Measurements from ENCODE around the gene ACSM4.
"Not testable (repeated sequence)": the region's sequence is repeated elsewhere in the genome, so short reads cannot be mapped to it uniquely, and the experiment has no call there.

The ACSM4 gene, protein sequence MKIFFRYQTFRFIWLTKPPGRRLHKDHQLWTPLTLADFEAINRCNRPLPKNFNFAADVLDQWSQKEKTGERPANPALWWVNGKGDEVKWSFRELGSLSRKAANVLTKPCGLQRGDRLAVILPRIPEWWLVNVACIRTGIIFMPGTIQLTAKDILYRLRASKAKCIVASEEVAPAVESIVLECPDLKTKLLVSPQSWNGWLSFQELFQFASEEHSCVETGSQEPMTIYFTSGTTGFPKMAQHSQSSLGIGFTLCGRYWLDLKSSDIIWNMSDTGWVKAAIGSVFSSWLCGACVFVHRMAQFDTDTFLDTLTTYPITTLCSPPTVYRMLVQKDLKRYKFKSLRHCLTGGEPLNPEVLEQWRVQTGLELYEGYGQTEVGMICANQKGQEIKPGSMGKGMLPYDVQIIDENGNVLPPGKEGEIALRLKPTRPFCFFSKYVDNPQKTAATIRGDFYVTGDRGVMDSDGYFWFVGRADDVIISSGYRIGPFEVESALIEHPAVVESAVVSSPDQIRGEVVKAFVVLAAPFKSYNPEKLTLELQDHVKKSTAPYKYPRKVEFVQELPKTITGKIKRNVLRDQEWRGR

DNA sequence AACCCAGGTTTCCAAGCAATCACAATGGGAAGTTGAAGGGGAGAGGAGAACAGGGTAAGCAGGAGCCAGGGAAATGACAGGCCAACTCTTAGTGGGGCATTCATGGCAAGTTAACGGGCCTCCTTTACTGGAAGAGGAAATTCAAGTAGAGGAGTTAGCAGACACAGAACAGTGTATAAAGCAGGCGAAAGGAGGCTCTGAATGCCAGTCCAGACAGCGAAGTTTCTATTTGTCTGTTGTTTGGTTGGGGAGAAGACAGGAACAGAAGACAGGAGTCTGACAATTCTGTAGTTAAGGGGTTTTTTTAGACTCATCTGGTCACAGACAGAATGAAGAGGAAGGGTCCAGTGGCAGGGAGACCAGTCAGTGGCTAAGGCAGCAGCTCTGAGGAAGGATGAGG lies at the start of gene ACSM4:
Gene ACSM4, plus strand, starts transcription at position 301 of the 400 bp plus-strand sequence. CDS start 260 bp downstream, outside the sequence.
- DNase-seq: no peak

DNA sequence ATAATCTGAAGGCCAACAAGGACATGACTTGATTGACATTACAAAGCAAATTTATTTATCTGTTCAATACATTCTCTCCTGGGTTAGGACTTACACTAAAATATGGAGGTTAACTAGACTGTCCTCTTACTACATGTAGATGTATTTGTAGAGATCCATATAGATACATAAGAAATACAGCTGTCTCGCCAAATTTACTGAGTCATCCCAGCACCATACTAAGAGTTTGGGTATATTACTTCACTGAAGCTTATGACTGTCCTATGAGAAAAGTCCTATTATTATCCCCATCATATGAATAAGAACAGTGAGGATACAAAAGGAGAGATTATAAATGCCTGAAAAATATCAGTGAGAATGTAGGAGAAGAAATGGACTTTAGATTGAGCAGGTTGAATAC lies 44.8 kb upstream of the ACSM4 start:
- no peak for DNase-seq

DNA sequence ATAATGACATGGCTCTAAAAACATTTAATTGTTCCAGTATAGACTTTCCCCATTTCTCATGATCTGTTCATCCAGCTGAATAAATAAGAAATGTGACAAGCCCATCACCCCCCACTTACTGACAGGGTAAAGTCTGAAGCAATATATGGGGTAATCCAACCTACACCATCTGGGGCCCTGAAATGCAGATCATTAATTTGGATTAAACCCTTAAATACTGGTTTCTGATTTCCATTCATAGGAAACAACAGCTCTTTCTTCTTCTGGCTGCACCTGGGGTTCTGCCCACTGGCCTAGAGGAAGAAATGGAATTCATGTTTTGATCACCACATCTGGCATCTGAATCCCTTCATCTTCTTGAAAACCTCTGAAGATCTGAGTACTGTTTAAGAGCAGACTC lies 39.3 kb upstream of the ACSM4 start:
- DNase-seq: no peak

DNA sequence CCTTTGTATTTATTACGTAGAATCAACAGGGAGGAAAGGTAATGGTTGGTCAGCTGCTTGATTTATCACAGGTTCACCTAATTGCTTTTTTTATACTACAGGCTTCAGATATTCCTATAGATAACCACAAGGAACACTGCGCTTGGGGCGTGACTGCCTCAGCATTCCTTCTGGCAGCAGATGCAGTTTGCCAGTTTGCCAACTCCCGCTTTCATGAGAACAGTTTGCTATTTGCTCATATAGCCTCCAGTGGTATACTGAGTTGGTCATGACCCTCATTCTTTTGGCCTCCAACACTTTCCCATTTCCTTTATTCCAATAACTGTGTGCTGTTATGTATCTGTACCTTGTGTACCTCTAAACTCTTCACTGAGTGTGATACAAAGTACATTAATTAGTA lies 38.6 kb upstream of the ACSM4 start:
- no peak for DNase-seq

DNA sequence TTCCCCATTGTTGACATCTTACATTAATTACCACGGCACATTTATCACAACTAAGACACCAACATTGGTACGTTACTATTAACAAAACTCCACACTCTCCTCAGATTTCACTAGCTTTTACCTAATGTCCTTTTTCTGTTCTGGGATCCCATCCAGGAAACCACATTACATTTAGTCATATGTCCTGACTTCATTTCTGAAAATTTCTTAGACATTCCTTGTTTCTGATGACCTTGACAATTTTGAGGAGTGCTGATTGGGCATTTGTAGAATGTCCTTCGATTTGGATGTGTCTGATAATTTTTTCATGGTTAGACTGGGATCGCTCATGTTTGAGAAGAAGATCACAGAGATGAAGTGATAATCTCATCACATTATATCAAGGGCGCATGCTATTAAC lies 34.6 kb upstream of the ACSM4 start:
- peak; percentile 26 for DNase-seq

DNA sequence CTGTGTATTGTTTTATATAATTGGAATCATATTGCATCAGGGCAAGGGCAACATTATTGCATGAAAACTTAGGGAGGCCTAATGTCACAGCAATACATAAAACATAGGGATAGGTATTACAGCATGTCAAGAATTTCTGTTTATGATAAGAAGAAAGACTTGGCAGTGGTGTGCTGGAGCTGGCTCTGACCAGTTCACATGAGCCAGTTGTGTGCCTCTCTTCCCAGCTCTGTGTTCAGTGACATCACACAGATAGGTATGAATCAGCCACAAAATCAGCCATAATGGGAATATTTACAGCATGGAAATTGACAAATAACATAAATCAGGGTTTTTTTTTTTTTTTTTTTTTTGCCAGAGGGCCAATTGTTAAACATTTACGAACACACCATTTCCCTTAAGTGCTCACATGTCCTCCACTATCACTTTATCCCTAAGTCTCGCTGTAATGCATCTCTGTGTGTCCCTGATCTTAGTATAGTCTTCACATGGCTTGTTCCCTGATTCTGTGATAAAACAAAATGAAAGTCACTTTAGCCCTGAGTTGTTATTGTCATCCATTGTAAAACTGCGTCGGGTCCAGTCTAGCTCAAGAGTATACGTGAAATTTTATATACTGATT lies 31.9 kb upstream of the ACSM4 start:
- DNase-seq: peak; percentile 0

DNA sequence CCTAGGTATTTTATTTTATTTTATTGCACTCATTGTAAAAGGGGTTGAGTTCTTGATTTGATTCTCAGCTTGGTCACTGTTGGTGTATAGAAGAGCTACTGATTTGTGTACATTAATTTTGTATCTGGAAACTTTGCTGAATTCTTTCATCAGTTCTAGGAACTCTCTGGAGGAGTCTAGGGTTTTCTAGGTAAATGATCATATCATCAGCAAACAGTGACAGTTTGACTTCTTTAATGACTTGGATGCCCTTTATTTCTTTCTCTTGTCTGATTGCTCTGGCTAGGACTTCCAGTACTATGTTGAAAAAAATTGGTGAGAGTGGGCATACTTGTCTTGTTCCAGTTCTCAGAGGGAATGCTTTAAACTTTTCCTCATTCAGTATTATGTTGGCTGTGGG lies 28.4 kb upstream of the ACSM4 start:
- DNase-seq: not testable (repeated sequence)

DNA sequence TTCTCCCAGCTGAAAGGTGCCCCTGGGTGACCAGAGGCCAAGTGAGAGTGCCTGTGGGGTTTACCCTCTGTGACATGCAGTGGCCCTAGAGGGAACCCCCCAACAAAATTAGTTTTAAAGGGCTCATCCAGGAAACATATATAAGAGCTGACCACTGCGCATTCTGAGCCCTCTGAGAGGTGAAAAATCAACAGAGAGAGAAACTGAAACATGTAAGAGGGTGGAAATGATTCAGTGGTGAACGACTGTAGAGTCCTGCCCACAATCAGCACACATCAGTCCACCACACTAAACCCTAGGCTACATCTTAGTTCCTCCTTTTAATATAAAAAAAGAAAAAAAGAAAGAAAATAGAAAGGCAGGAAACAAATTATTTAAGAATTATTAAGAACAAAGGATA lies 21.0 kb upstream of the ACSM4 start:
- DNase-seq: no peak

DNA sequence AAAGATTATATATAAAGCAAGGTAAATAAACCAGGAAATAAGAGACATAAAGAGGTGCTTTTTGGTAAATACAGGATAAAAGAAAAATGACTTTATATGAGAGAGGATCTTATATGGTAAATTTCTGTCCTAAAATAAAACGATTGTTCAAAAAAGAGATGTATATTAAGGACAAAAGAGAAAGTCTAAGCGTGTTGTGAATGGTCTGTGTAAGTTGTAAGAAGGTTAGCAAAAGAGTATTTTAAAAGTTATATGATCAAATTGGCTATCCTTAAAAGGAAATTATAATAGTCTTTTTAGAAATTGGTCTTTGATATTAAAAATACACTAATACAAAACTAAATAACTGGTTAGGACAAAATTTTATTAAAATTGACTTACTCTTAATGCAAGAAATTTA lies 14.1 kb upstream of the ACSM4 start:
- peak; percentile 7 for DNase-seq

DNA sequence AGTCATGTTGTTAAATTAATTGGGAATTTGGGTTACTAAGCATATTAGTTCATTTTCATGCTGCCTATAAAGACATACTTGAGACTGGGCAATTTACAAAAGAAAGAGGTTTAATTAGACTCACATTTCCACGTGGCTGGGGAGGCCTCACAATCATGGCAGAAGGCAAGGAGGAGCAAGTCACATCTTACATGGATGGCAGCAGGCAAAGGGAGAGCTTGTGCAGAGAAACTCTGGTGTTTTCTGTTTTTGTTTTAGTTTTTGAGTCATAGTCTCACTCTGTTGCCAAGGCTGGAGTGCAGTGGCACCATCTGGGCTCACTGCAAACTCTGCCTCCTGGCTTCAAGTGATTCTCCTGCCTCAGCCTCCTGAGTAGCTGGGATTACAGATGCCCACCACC lies 13.3 kb upstream of the ACSM4 start:
- not testable (repeated sequence) for DNase-seq

DNA sequence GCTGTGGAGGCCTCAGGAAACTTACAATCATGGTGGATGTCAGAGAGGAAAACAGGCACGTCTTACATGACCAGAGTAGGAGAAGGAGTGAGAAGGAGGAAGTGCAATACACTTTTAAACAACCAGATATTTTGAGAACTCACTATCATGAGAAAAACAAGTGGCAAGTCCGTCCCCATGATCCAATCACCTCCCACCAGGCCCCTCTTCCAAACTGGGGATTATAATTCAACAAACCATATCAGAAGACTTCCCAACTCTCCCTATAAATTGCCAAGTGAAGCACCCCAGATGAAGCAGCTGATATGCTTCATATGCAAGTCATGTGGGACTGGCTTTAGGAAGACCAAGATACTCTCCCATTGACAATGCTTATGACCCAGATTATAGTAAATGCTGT lies 11.6 kb upstream of the ACSM4 start:
- no peak for DNase-seq

DNA sequence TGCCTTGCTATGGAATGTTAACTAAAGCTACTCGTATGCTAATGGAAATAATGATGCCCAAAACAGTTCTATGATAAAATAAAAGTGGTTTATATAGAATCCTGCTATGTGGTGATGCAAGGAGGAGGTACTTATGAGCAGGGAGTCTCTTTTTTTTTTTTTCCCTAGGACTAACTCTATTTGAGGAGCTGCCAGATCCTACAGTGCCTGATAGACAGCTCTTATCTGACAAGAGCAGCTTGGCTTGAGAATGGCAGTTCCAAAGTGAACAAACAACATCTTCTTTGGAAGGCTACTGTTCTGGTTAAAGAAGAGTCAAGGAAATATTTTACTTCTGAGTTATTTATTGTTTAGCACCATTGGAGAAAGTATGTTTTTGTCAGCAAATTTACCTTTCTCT lies 10.2 kb upstream of the ACSM4 start:
- no peak for DNase-seq

DNA sequence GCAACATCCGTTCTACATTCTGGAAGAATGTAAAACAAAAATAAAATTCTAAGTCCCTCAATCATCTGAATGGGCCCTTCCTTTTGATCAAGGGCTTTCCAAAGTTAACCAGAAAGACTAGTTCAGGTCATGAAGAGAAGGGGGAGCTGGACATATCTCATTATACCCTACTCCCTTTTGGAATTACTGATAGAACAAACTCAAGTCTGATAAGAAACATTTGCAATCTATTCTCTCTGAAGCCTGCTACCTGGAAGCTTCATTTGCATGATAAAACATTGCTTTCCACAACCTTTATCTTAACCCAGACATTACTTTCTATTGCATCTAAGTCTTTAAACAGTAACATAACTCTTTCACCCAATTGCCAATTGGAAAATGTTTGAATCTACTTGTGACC lies 8.3 kb upstream of the ACSM4 start:
- DNase-seq: no peak

DNA sequence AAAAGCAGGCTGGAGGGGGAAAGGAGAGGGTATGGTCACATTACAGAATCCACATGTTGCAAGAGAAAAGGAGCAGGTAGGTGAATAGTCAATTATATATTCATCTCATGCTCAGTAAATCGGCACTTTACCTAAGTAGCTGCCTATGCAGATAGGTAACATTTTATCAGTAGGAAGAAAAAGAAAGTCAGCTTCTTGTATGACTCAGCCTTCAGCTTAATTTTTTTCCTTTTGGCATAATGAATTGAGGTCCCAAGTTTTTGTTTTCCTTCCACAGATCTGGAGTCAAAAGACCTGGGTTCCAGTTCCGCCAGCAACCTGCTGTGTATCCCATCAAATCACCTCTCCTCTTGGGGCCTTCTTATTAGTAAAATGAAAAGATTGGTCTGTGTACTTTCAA lies 6.0 kb upstream of the ACSM4 start:
- DNase-seq: no peak

DNA sequence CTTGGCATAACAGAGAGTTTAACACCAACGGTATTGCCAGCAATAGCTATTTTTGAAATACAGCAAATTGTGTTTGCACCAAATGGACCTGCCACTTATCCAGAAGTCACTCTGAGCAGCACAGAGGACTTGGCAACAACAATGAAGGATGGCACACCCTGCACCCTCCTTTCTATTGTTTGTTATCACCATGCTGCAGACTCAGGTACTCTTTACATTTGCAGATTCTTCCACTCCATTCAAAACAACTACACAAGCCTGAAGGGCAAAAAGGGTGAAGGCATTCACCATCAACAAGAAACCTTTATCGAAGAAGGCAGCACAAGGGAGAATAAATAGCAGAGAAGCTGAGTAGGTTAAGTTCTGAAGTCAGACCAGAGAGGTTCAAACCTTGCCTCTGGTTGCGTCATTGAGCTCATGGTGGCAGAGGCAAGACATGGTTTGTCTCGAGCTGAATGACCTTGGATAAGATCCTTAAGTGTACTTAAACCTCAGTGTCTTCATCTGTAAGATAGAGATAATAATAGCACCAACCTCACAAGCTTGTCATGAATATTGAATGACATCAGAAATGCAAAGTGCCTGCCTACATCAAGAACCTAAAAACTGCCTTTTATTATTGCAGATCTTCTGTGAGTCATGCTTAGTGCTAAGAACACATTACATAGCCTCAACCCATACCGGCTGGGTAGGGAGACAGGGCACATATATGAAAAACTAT lies 1.4 kb upstream of the ACSM4 start:
- DNase-seq: no peak

DNA sequence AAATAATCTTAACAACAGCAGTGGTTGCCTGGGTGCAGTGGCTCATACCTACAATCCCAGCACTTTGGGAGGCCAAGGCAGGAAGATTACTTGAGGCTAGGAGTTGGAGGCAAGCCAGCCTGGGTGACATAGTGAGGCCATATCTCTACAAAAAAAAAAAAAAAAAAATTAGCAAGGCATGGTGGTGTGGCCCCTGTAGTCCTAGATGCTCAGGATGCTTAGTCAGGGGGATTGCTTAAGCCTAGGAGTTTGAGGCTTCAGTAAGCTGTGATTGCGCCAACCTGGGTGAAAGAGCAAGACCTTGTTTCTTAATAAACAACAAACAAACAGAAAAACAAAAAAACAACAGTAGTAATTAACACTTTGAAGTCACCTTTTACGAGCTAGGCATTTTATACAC lies 642 bp upstream of the ACSM4 start:
- DNase-seq: no peak

DNA sequence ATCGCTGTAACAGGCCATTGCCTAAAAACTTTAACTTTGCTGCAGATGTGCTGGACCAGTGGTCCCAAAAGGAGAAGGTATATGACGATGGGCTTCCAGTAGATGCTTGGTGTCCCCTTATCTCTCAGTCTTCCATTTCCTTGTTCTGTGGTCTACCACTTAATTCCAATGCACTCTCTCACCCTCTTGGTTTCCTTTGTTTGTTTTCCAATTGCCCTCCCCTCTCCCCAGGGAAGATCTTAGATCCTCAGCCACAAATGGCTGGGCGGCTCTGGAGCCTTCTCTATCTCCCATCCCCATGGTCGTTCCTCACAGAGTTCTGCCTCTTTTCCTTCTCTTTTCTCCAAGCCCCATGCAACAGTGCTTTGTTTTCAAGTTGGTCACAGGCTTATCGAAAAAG lies 584 bp downstream of the ACSM4 start:
- DNase-seq: no peak

DNA sequence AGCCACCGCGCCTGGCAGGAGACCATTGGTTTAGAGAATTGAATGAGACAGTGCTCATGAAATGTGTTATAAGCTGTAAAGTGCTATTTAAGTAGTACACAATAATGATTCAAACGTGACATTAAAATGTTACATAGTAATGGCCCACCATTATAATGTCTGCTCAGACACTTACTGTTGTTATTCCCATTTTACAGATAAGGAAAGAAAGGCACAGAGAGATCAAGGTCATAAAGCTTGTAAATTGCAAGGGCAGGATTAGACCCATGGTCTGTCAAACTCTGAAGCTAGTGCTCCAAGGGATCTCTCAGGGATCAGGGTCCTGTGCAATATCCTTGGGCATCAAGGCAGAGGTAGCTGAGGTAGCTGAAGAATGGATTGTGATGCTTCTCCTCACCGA lies 6.2 kb downstream of the ACSM4 start:
- DNase-seq: no peak

DNA sequence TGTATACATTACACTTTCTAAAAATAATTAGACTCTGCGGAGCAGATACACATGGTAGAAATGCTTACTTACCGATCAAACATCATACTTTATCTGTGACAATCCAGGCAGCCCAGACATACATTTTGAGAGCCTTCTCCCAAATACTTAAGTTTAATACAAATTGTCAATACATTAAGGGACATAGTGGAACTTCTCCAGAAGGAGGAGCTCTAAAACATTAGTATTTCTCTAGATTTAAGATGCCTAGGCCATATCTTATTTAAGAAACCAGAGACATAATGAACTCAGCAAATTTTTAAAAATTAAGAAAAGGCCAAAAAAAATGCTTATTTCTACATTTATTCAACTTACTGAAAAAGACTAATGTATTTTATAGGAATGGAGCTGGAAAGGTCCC lies 16.1 kb downstream of the ACSM4 start:
- DNase-seq: peak; percentile 7

DNA sequence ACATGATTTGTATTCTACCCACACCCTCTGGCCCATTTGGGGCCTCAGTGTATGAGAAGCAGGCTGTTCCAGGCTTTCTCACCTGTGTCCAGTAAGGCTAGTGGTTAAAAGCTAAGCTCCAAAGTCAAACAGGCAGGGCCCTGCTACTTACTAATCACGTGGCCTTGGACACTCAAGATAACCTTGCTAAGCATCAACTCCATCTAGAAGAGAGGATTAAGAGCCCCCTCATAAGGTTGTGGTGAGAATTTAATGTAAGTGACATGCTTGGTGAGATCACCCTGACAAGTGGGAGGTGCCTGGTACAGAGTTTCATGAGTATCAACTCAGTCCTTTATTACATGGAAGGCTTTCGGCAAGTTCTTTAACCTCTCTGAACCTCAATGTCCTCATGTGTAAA lies 17.8 kb downstream of the ACSM4 start:
- DNase-seq: no peak

DNA sequence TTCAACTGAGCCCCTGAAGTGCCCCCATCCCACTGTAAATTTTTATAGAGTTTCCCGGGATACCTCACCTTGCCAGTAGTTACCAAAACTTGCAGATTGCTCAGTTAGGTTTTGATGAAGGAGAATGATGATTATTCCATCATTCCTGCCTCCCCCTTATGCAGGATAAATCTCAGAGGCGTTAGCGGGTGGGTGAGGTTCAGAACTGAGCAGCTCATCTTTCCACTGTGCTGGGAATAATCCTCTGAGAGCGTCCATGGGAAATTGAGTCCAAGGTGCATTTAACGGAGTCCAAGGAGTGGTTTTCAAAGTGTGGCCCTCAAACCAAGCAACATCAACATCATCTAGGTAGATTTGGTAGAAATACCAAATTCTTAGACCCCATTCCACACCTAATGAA lies 18.7 kb downstream of the ACSM4 start:
- DNase-seq: no peak

DNA sequence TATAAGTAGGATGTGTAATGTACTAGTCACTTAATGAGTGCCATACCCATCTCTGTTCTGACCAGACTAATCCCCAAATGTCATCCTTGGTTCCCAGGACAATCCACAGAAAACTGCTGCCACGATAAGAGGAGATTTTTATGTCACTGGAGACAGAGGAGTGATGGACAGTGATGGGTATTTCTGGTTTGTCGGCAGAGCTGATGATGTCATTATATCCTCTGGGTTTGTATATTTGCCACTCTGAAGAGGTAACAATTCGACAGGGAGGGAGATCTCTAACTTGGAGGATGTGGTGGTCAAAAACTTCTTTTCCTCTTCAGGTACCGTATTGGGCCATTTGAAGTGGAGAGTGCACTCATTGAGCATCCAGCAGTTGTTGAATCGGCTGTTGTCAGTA lies 20.3 kb downstream of the ACSM4 start:
- DNase-seq: no peak

DNA sequence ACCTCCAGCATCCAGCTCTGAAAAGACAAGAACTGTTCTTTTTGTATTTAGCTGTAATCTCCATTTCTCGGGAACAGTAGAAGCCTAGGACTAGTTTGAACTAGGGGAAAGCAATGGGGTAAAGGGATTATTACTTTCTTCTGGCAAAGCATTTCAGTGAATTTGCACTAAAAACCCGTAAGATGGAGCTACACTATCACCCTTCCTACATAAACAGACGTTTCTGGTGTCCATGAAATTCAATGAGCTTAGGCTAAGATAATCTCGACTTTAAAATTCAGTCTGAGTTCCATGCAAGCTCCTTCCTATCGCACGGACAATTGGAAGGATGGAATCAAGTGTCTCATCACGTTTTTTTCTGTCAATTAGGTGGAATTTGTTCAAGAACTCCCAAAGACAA lies 24.0 kb downstream of the ACSM4 start:
- no peak for DNase-seq

DNA sequence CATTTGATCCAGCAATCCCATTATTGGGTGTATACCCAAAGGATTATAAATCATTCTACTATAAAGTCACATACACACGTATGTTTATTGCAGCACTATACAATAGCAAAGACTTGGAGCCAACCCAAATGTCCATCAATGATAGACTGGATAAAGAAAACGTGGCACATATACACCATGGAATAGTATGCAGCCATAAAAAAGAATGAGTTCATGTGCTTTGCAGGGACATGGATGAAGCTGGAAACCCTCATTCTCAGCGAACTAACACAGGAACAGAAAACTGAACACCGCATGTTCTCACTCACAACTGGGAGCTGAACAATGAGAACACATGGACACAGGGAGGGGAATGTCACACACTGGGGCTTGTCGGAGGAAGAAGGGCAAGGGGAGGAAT lies 33.9 kb downstream of the ACSM4 start:
- DNase-seq: not testable (repeated sequence)

Data from fibroblast of skin of right biceps (primary cell).